Measurements from ENCODE around the gene GALT. TPM values are rescaled to one million over a fixed set of nuclear protein-coding genes. Genes with fewer than 3 reads are reported as not detected.

Gene GALT
- total RNA-seq, 1 donor from 2014 or later, result 21.3 TPM

- no peak for DNase-seq (ENCODE audit: low spot score)
These were observed 29.4 kb downstream of the GALT start for GRCh38 chr9:34675869-34676268.

GRCh38 chr9:34684145-34684544 is 37.7 kb downstream of the GALT start:
- no peak for DNase-seq (ENCODE audit: low spot score)

- no peak for DNase-seq (ENCODE audit: low spot score)
These were observed 38.3 kb downstream of the GALT start for GRCh38 chr9:34684816-34685215.

GRCh38 chr9:34685591-34685990 is 39.1 kb downstream of the GALT start:
- DNase-seq (ENCODE audit: low spot score), result no peak

GRCh38 chr9:34686231-34686630 is 39.8 kb downstream of the GALT start:
- DNase-seq (ENCODE audit: low spot score), result no peak

GRCh38 chr9:34686732-34687131 is 40.3 kb downstream of the GALT start:
- no peak for DNase-seq (ENCODE audit: low spot score)

- DNase-seq (ENCODE audit: low spot score), result no peak
These were observed 41.0 kb downstream of the GALT start for GRCh38 chr9:34687276-34688030.

DNA sequence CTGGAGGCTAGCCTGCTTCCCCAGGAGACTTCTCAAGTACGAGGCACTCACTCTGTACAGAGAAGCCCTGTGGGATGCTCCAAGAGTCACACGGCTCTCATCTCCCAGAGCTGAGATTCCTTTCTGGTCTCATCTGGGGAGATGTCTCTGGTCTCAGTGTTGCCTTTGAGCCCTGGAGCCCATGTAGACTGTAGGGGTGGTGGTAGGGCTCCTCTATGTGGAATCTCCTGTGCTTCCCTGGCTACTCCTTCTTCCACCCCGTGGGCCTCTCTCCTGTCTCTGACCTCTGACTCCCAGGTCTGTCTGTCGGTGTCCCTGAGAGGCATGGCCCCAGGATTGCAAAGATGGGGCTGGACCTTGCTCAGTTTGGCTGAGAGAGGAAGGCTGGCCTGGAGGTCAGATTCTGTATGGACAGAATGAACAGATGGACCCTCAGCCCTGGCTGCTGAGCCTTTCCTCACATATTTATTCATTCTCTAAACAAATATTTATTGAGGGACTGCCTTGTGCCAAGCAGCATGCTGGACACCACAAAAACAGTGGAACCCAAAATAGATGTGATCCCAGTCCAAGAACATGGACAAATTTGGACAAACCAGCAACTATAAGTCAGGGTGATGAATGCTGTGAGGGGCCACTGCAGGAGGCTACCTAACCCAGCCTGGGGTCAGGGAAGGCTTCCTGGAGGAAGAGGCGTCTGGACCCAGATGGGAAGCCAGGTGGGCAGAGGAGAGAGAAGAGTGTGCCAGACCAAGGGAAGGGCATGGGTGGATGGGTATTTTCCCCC is 42.0 kb downstream of the GALT start:
- DNase-seq (ENCODE audit: low spot score), result no peak

DNA sequence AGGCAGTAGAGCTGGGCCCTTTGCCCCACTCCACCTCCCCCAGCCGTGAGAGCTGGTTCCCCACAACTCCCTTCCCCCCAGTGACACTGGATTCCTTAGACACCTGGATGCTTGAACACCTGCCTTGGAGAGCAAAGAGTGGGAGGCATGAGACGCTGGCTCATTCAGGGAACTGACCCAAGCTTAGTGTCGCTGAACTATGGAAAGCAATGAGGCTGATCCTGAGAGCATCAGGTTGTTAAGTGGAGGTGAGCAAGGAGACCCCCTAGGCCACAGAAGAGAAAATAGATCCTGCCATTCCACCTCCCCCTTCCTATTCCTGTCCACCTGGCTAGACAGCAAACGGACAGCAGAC is 42.6 kb downstream of the GALT start:
- DNase-seq (ENCODE audit: low spot score), result no peak

DNA sequence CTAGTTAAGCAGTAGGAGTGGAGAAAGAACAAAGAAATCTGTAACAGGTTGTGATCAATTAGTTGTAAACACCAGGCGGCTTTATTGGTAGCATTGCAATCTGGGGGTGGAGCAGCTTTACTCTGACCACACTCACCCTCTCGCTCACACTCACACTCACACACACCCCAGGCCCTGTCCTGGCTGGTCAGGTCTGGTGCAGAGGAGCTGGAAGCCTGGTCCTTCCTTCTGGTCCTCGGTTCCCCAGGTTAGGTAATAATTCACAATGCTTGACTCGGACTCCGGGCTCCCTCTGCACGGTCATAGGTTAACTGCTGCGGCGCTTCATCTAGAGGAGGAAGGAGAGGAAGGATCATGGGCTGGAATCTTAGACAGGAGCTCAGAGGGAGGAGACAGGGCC is 43.0 kb downstream of the GALT start:
- no peak for DNase-seq (ENCODE audit: low spot score)

DNA sequence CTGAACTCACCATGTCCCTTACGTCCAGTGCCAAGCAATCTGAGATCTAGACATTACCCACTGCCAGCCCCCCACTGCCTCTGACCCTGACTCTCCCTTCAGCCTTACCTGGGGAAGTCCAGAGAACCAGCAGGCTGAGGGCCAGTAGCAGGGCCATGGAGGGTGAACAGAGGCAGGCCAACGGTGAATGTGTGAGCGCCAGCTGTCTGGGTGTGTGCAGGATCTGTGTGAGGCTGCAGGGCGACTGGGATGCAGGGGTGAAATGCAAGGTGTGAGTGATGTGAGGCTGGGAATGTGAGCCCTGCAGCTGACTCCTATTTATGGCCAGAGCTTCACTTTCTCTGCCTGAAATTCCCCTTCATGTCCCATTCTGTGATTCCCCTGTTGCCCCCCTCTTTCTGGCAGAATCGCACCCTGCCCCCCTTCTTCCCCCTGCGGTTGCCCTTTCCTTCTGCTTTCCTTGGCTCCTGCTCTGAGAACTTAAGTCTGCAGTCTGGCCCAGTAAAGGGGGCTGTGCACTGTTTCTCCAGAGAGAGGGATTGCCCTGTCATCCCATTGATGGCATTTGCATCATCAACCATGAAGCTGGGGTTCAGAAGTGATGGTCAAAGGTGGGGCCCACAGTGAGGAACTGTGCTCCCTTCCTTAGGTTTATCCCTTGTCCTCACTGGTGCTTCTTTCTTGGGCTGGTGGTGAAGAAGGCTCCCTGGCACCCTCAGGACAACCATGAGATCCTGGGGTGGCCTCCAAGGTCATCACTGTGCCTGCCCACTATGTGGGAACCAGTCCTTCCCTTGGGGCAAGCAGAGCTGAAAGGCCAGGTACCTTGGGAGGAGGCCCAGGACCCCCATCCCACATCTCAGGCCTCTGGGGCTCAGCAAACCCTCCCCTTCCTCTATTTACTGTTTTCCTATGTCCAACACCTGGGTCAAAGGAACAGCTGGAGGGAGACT is 44.8 kb downstream of the GALT start, which contains the start of gene CCL19:
Gene CCL19, minus strand, starts transcription at position 294 of the 953 bp plus-strand sequence. Its CDS starts 137 bp downstream, at position 157.
- DNase-seq (ENCODE audit: low spot score), result no peak

DNA sequence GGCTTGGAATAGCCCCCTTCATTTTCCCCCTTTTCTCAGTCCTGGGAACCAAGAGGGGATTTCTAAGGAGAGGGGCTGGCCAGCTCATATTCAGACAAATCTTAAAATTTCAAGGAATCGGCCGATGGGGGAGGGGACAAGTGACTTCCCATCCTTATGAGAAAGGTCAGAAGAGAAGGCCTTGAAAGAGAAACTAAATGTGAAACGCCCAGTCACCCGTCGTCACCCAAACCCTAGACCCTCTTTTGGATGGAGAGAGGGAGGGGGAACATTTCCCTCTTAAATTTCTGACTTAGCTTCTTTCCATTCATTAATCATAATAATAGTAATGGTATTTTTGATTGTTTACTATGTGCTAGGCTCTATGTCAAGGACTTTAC is 45.5 kb downstream of the GALT start:
- DNase-seq (ENCODE audit: low spot score), result no peak

- DNase-seq (ENCODE audit: low spot score), result no peak
These were observed 47.1 kb downstream of the GALT start for GRCh38 chr9:34693560-34693959.

- no peak for DNase-seq (ENCODE audit: low spot score)
These were observed 48.3 kb downstream of the GALT start for GRCh38 chr9:34694811-34695210.

Other genes starting within 250 kb of the GALT start
- 53.9 TPM for gene FAM219A, start 188.1 kb upstream of the GALT start, total RNA-seq
- gene DNAI1, start 187.9 kb upstream of the GALT start, total RNA-seq, result not detected
- gene ENHO, start 123.7 kb upstream of the GALT start, total RNA-seq, result not detected
- 116 TPM for gene CNTFR, start 57.0 kb upstream of the GALT start, total RNA-seq
- 14.8 TPM for gene RPP25L, start 34.6 kb upstream of the GALT start, total RNA-seq
- 61.5 TPM for gene DCTN3, start 26.2 kb upstream of the GALT start, total RNA-seq
- not detected for gene ARID3C, start 17.6 kb upstream of the GALT start, total RNA-seq
- 48.3 TPM for gene SIGMAR1, start 8.9 kb upstream of the GALT start, total RNA-seq
- gene IL11RA, start 5.5 kb downstream of the GALT start, total RNA-seq, result 15.6 TPM
- not detected for gene CCL27, start 16.0 kb downstream of the GALT start, total RNA-seq
- not detected for gene CCL19, start 44.6 kb downstream of the GALT start, total RNA-seq
- 18.0 TPM for gene CCL21, start 63.5 kb downstream of the GALT start, total RNA-seq

Measured in mesenteric fat pad (tissue), 1 donor.